ENCODE results near the gene ELOVL5.

The ELOVL5 gene

GRCh38 chr6:53268858-53269608, 79.7 kb downstream of the ELOVL5 start:
- no peak for DNase-seq

- no peak for DNase-seq
These were observed 82.1 kb downstream of the ELOVL5 start for GRCh38 chr6:53266553-53267090.

- no peak for DNase-seq
These were observed 83.7 kb downstream of the ELOVL5 start for GRCh38 chr6:53264915-53265607.

GRCh38 chr6:53264337-53264736, 84.4 kb downstream of the ELOVL5 start:
- no peak for DNase-seq

GRCh38 chr6:53263917-53264316, 84.8 kb downstream of the ELOVL5 start:
- no peak for DNase-seq

GRCh38 chr6:53259860-53260580, 88.7 kb downstream of the ELOVL5 start:
- DNase-seq: no peak

GRCh38 chr6:53258774-53259155, 90.0 kb downstream of the ELOVL5 start:
- DNase-seq: no peak

- DNase-seq: no peak
These were observed 90.5 kb downstream of the ELOVL5 start for GRCh38 chr6:53258076-53258773.

GRCh38 chr6:53257533-53257932, 91.2 kb downstream of the ELOVL5 start:
- DNase-seq: no peak

GRCh38 chr6:53257001-53257400, 91.7 kb downstream of the ELOVL5 start:
- DNase-seq: no peak

- DNase-seq: no peak
These were observed 96.5 kb downstream of the ELOVL5 start for GRCh38 chr6:53252177-53252692.

GRCh38 chr6:53251033-53251672, 97.6 kb downstream of the ELOVL5 start:
- DNase-seq: no peak

- DNase-seq: no peak
These were observed 98.3 kb downstream of the ELOVL5 start for GRCh38 chr6:53250176-53251032.

- DNase-seq: no peak
These were observed 101.8 kb downstream of the ELOVL5 start for GRCh38 chr6:53246924-53247323.

- DNase-seq: no peak
These were observed 103.8 kb downstream of the ELOVL5 start for GRCh38 chr6:53244958-53245357.

- no peak for DNase-seq
These were observed 104.3 kb downstream of the ELOVL5 start for GRCh38 chr6:53244399-53244931.

- DNase-seq: no peak
These were observed 106.8 kb downstream of the ELOVL5 start for GRCh38 chr6:53241938-53242337.

- no peak for DNase-seq
These were observed 108.0 kb downstream of the ELOVL5 start for GRCh38 chr6:53240761-53241160.

GRCh38 chr6:53240139-53240538, 108.6 kb downstream of the ELOVL5 start:
- DNase-seq: no peak

- no peak for DNase-seq
These were observed 109.2 kb downstream of the ELOVL5 start for GRCh38 chr6:53239526-53239925.

- no peak for DNase-seq
These were observed 110.4 kb downstream of the ELOVL5 start for GRCh38 chr6:53238311-53238710.

Data from cortex of kidney (tissue), 1 donor.